Activated T-helper 2 cell treated with anti-CD3 and anti-CD28 coated beads, Interferon-gamma antibody, Interleukin-2, Interleukin-4, amounts not matched to agents 10 μg/mL and 5 μg/mL and 100 μg/mL, durations not matched to agents 14 hours and 24 hours and 36 hours (primary cell): ENCODE data around the gene FICD. TPM values are rescaled to one million over a fixed set of nuclear protein-coding genes. Genes with fewer than 3 reads are reported as not detected.
A peak's percentile ranks its signal among the peaks of the same experiment; 100 is the strongest.

ENCODE experiments used
- DNase-seq: peaks from one replicate; pipeline ENCODE4 v3.0.0; 2021; ENCODE audit warnings: low spot score
- H3K27ac Mint-ChIP-seq: one replicate; pipeline ENCODE4 v1.8.0; 2021; ENCODE audit warnings: mixed read lengths
- H3K27me3 Mint-ChIP-seq: one replicate; pipeline ENCODE4 v1.8.0; 2021; ENCODE audit warnings: low read depth, mixed read lengths
- H3K36me3 Mint-ChIP-seq: one replicate; pipeline ENCODE4 v1.8.0; 2021; ENCODE audit warnings: low read depth, mixed read lengths
- H3K4me1 Mint-ChIP-seq: one replicate; pipeline ENCODE4 v1.8.0; 2021; ENCODE audit warnings: low read depth, mixed read lengths
- H3K4me3 Mint-ChIP-seq: one replicate; pipeline ENCODE4 v1.8.0; 2021; ENCODE audit warnings: low read depth, mild to moderate bottlenecking, moderate library complexity, mixed read lengths
- H3K9me3 Mint-ChIP-seq: one replicate; pipeline ENCODE4 v1.8.0; 2021; ENCODE audit warnings: mixed read lengths
- intact Hi-C: fragments of 100-400 bp; cut with micrococcal nuclease; formaldehyde crosslinking; loops from one replicate; pipeline ENCODE4 v1.15.1; 2023
- total RNA-seq: library from RNA; stranded (reverse); gene quantifications from 2 replicates; pipeline ENCODE4 v1.2.3, GENCODE V29; 2022

Gene FICD
- total RNA-seq, result 5.8 and 7.1 TPM in 2 replicates

- H3K36me3 Mint-ChIP-seq, result peaks cover 21% of the 10 kb centered on the region
- no peaks in the 10 kb centered on the region for H3K9me3 Mint-ChIP-seq
- no peaks in the 10 kb centered on the region for H3K27me3 Mint-ChIP-seq
- peak; percentile 99 for DNase-seq
- H3K4me1 Mint-ChIP-seq, result peaks cover 27% of the 10 kb centered on the region
- intact Hi-C loops, result loop anchor here (1.0 to 10.0 kb wide), 5 partner anchors 46 to 1057 kb away; partner anchors contain the start of genes ALKBH2, MMAB, MVK and SART3
- peak within 1 kb of the TSS; percentile 86 for H3K4me3 Mint-ChIP-seq
- peak within 1 kb of the TSS; percentile 78 for H3K27ac Mint-ChIP-seq
These were observed at the start of gene FICD for GRCh38 chr12:108514973-108515814. TSS of gene FICD (plus strand) at chr12:108515277. CDS start at chr12:108516973, 1,696 bp downstream.

GRCh38 chr12:108465417-108465816, 49.7 kb upstream of the FICD start:
- no peaks in the 10 kb centered on the region for H3K9me3 Mint-ChIP-seq
- no peak overlapping the region for H3K27ac Mint-ChIP-seq
- no peaks in the 10 kb centered on the region for H3K36me3 Mint-ChIP-seq
- peaks cover 3% of the 10 kb centered on the region for H3K27me3 Mint-ChIP-seq
- no peak for DNase-seq
- intact Hi-C loops, result no loop called here
- H3K4me1 Mint-ChIP-seq, result no peaks in the 10 kb centered on the region
- H3K4me3 Mint-ChIP-seq, result no peak overlapping the region

- H3K27me3 Mint-ChIP-seq, result no peaks in the 10 kb centered on the region
- no peaks in the 10 kb centered on the region for H3K4me1 Mint-ChIP-seq
- H3K4me3 Mint-ChIP-seq, result no peak overlapping the region
- H3K9me3 Mint-ChIP-seq, result no peaks in the 10 kb centered on the region
- no peaks in the 10 kb centered on the region for H3K36me3 Mint-ChIP-seq
- intact Hi-C loops, result no loop called here
- no peak for DNase-seq
- no peak overlapping the region for H3K27ac Mint-ChIP-seq
These were observed 46.7 kb upstream of the FICD start for GRCh38 chr12:108468196-108468968.

- Mint-ChIP-seq H3K27me3 (no peaks in the 10 kb centered on the region), H3K36me3 (no peaks in the 10 kb centered on the region), H3K4me1 (no peaks in the 10 kb centered on the region), H3K9me3 (no peaks in the 10 kb centered on the region), H3K27ac (no peak overlapping the region), H3K4me3 (no peak overlapping the region)
- no peak for DNase-seq
- intact Hi-C loops, result no loop called here
These were observed 41.5 kb upstream of the FICD start for GRCh38 chr12:108473400-108474055.

GRCh38 chr12:108475396-108475795, 39.7 kb upstream of the FICD start:
- H3K4me1 Mint-ChIP-seq, result no peaks in the 10 kb centered on the region
- no peaks in the 10 kb centered on the region for H3K27me3 Mint-ChIP-seq
- H3K9me3 Mint-ChIP-seq, result no peaks in the 10 kb centered on the region
- no peaks in the 10 kb centered on the region for H3K36me3 Mint-ChIP-seq
- intact Hi-C loops, result no loop called here
- H3K4me3 Mint-ChIP-seq, result no peak overlapping the region
- no peak for DNase-seq
- no peak overlapping the region for H3K27ac Mint-ChIP-seq

- Mint-ChIP-seq H3K4me3 (no peak overlapping the region), H3K4me1 (no peaks in the 10 kb centered on the region), H3K9me3 (no peaks in the 10 kb centered on the region), H3K27me3 (no peaks in the 10 kb centered on the region), H3K27ac (no peak overlapping the region), H3K36me3 (no peaks in the 10 kb centered on the region)
- intact Hi-C loops, result no loop called here
- no peak for DNase-seq
These were observed 37.8 kb upstream of the FICD start for GRCh38 chr12:108477055-108477880.

- Mint-ChIP-seq H3K9me3 (no peaks in the 10 kb centered on the region), H3K36me3 (no peaks in the 10 kb centered on the region), H3K4me1 (no peaks in the 10 kb centered on the region), H3K27ac (no peak overlapping the region), H3K4me3 (no peak overlapping the region), H3K27me3 (peaks cover 4% of the 10 kb centered on the region)
- intact Hi-C loops, result no loop called here
- no peak for DNase-seq
These were observed 37.2 kb upstream of the FICD start for GRCh38 chr12:108477881-108478259.

GRCh38 chr12:108478611-108479206, 36.4 kb upstream of the FICD start:
- no peak overlapping the region for H3K27ac Mint-ChIP-seq
- H3K27me3 Mint-ChIP-seq, result peaks cover 5% of the 10 kb centered on the region
- no peak overlapping the region for H3K4me3 Mint-ChIP-seq
- no peaks in the 10 kb centered on the region for H3K36me3 Mint-ChIP-seq
- no peaks in the 10 kb centered on the region for H3K4me1 Mint-ChIP-seq
- intact Hi-C loops, result no loop called here
- DNase-seq, result no peak
- no peaks in the 10 kb centered on the region for H3K9me3 Mint-ChIP-seq

GRCh38 chr12:108479364-108480070, 35.6 kb upstream of the FICD start:
- DNase-seq, result no peak
- Mint-ChIP-seq H3K4me1 (no peaks in the 10 kb centered on the region), H3K27me3 (peaks cover 5% of the 10 kb centered on the region), H3K36me3 (no peaks in the 10 kb centered on the region), H3K9me3 (no peaks in the 10 kb centered on the region), H3K27ac (no peak overlapping the region), H3K4me3 (no peak overlapping the region)
- intact Hi-C loops, result no loop called here

GRCh38 chr12:108482717-108483212, 32.3 kb upstream of the FICD start:
- Mint-ChIP-seq H3K27me3 (peaks cover 5% of the 10 kb centered on the region), H3K4me1 (no peaks in the 10 kb centered on the region), H3K36me3 (no peaks in the 10 kb centered on the region), H3K4me3 (no peak overlapping the region), H3K27ac (no peak overlapping the region), H3K9me3 (peaks cover 11% of the 10 kb centered on the region)
- intact Hi-C loops, result no loop called here
- no peak for DNase-seq

- no peak overlapping the region for H3K4me3 Mint-ChIP-seq
- intact Hi-C loops, result no loop called here
- peaks cover 11% of the 10 kb centered on the region for H3K9me3 Mint-ChIP-seq
- DNase-seq, result no peak
- H3K36me3 Mint-ChIP-seq, result no peaks in the 10 kb centered on the region
- peaks cover 5% of the 10 kb centered on the region for H3K27me3 Mint-ChIP-seq
- H3K4me1 Mint-ChIP-seq, result no peaks in the 10 kb centered on the region
- no peak overlapping the region for H3K27ac Mint-ChIP-seq
These were observed 31.6 kb upstream of the FICD start for GRCh38 chr12:108483213-108484059.
